Hepatic stellate cell (primary cell): ENCODE results near the gene NUAK2.
"Not testable (repeated sequence)": the region's sequence is repeated elsewhere in the genome, so short reads cannot be mapped to it uniquely, and the experiment has no call there.

Source experiments
- DNase-seq: peaks from one replicate; pipeline ENCODE4 v3.0.0; 2011; ENCODE audit warnings: low spot score

NUAK2 gene

GRCh38 chr1:205321162-205321958 lies at the start of gene NUAK2:
TSS of gene NUAK2 (minus strand) at chr1:205321745. CDS start at chr1:205321628, 117 bp downstream.
- DNase-seq, result peak; percentile 95

- DNase-seq, result no peak
Observed at GRCh38 chr1:205370780-205371179, 49.2 kb upstream of the NUAK2 start.

GRCh38 chr1:205369701-205370123 lies 48.2 kb upstream of the NUAK2 start:
- no peak for DNase-seq

- no peak for DNase-seq
Observed at GRCh38 chr1:205368478-205368877, 46.9 kb upstream of the NUAK2 start.

GRCh38 chr1:205365945-205366463 lies 44.5 kb upstream of the NUAK2 start:
- DNase-seq, result no peak

- not testable (repeated sequence) for DNase-seq
Observed at GRCh38 chr1:205365086-205365485, 43.5 kb upstream of the NUAK2 start.

- DNase-seq, result no peak
Observed at GRCh38 chr1:205360891-205361290, 39.3 kb upstream of the NUAK2 start.

- DNase-seq, result no peak
Observed at GRCh38 chr1:205359771-205360565, 38.4 kb upstream of the NUAK2 start.

- DNase-seq, result no peak
Observed at GRCh38 chr1:205358579-205358978, 37.0 kb upstream of the NUAK2 start.

GRCh38 chr1:205357567-205357966 lies 36.0 kb upstream of the NUAK2 start:
- DNase-seq, result no peak

- DNase-seq, result no peak
Observed at GRCh38 chr1:205356440-205357139, 35.0 kb upstream of the NUAK2 start, which contains the start of gene KLHDC8A. TSS of gene KLHDC8A (minus strand) at chr1:205356922. CDS start at chr1:205343604, 13,318 bp downstream.

- DNase-seq, result no peak
Observed at GRCh38 chr1:205355075-205355453, 33.5 kb upstream of the NUAK2 start.

GRCh38 chr1:205354259-205355074 lies 32.9 kb upstream of the NUAK2 start:
- peak; percentile 38 for DNase-seq

- no peak for DNase-seq
Observed at GRCh38 chr1:205353612-205354011, 32.1 kb upstream of the NUAK2 start.

GRCh38 chr1:205353191-205353590 lies 31.6 kb upstream of the NUAK2 start:
- no peak for DNase-seq

- DNase-seq, result no peak
Observed at GRCh38 chr1:205351984-205352713, 30.6 kb upstream of the NUAK2 start.

GRCh38 chr1:205350691-205351141 lies 29.2 kb upstream of the NUAK2 start:
- DNase-seq, result no peak

- DNase-seq, result no peak
Observed at GRCh38 chr1:205350124-205350523, 28.6 kb upstream of the NUAK2 start.

GRCh38 chr1:205348554-205349487 lies 27.3 kb upstream of the NUAK2 start:
- DNase-seq, result no peak
